ENCODE measurements around the gene EVL. TPM values are rescaled to one million over a fixed set of nuclear protein-coding genes. Genes with fewer than 3 reads are reported as not detected.

EVL gene
- total RNA-seq, 2 experiments from 2014 or later = 206 to 298 TPM

DNA sequence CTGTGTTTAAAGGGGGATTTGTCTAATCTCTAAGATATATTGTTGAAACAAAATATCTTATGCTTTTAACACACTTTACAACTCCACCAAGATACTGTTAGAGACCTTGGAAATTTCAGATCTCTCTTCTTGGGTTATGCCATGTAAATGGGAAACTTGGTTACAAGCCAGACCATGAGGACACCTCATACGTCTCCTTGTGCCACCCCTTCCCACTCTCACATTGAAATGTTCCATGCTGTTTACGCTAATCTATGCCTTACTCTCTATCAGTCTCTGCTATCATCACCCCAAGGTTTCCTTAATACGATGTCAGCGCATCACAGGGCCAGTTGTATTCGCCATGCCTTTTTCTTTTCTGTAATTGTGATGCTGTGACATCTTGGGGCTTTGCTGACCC, 107.6 kb downstream of the EVL start:
- no peak overlapping the region for H3K27ac ChIP-seq (ENCODE audit: low read depth, low read length, poor library complexity, severe bottlenecking)
- TF ChIP-seq EZH2phosphoT487 (IDR thresholded peaks at IDR 0.05; ENCODE audit: borderline replicate concordance, low read depth, low read length) = no peak
- TF ChIP-seq, protein P1, sequence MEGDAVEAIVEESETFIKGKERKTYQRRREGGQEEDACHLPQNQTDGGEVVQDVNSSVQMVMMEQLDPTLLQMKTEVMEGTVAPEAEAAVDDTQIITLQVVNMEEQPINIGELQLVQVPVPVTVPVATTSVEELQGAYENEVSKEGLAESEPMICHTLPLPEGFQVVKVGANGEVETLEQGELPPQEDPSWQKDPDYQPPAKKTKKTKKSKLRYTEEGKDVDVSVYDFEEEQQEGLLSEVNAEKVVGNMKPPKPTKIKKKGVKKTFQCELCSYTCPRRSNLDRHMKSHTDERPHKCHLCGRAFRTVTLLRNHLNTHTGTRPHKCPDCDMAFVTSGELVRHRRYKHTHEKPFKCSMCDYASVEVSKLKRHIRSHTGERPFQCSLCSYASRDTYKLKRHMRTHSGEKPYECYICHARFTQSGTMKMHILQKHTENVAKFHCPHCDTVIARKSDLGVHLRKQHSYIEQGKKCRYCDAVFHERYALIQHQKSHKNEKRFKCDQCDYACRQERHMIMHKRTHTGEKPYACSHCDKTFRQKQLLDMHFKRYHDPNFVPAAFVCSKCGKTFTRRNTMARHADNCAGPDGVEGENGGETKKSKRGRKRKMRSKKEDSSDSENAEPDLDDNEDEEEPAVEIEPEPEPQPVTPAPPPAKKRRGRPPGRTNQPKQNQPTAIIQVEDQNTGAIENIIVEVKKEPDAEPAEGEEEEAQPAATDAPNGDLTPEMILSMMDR (conservative IDR thresholded peaks at IDR 0.05; ENCODE audit: low read length) = no peak
- no peak for DNase-seq (ENCODE audit: low spot score)
- H4K20me1 ChIP-seq (ENCODE audit: insufficient read depth, low read length) = no peaks in the 10 kb centered on the region
- BruUV-seq (replicated peaks) = no TSS peak
- no peak overlapping the region for H2AFZ ChIP-seq (ENCODE audit: low read length)
- no peaks in the 10 kb centered on the region for H3K9me2 ChIP-seq (ENCODE audit: insufficient read depth, low read length)
- POLR2A ChIA-PET = no interaction called here
- H3K9me3 ChIP-seq (ENCODE audit: low read length) = no peaks in the 10 kb centered on the region
- intact Hi-C loops (cut with micrococcal nuclease; ENCODE audit: unreplicated experiment) = no loop called here
- H3K36me3 ChIP-seq (ENCODE audit: insufficient read depth, low read length) = no peaks in the 10 kb centered on the region
- no peak overlapping the region for H3K4me2 ChIP-seq (ENCODE audit: low read length)
- H3K79me2 ChIP-seq (ENCODE audit: insufficient read depth, low read depth, low read length) = no peaks in the 10 kb centered on the region
- CTCF ChIA-PET (ENCODE audit: unreplicated experiment) = no interaction called here
- no peaks in the 10 kb centered on the region for H3K4me1 ChIP-seq (ENCODE audit: insufficient read depth, low read length, poor library complexity, severe bottlenecking)
- no peak overlapping the region for H3K4me3 ChIP-seq (ENCODE audit: low read depth, low read length, poor library complexity, severe bottlenecking)

DNA sequence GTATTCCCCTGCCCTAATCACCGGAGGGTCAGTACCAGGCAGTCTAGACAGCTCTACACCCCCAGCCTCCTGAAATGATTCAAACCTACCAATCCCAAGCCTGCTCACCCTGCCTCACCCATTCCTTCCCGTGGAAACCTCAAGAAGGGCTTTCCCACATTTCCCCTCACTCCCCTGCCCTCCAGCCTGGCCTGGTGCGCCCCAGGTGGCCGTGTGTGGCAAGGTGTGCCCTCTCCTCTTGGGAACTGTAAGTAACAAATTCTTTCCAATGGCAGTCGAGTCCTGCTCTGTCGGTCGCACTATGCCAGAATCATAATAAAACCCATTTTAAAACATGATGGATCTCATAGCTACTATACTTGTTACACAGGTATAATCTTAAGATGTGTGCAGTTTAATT, 108.1 kb downstream of the EVL start:
- CTCF ChIA-PET (ENCODE audit: unreplicated experiment) = interaction anchor here (0.6 kb wide), 1 partner anchor 648 kb away, joined by 4 read pairs; no protein-coding TSS in a partner anchor
- BruUV-seq (replicated peaks) = no TSS peak
- no peaks in the 10 kb centered on the region for H3K79me2 ChIP-seq (ENCODE audit: insufficient read depth, low read depth, low read length)
- no peak overlapping the region for H3K4me2 ChIP-seq (ENCODE audit: low read length)
- no peaks in the 10 kb centered on the region for H3K9me2 ChIP-seq (ENCODE audit: insufficient read depth, low read length)
- H3K4me3 ChIP-seq (ENCODE audit: low read depth, low read length, poor library complexity, severe bottlenecking) = no peak overlapping the region
- intact Hi-C loops (cut with micrococcal nuclease; ENCODE audit: unreplicated experiment) = no loop called here
- TF ChIP-seq, protein P1 (conservative IDR thresholded peaks at IDR 0.05; ENCODE audit: low read length) = peak; percentile 59
- no peak for TF ChIP-seq EZH2phosphoT487 (IDR thresholded peaks at IDR 0.05; ENCODE audit: borderline replicate concordance, low read depth, low read length)
- H3K36me3 ChIP-seq (ENCODE audit: insufficient read depth, low read length) = no peaks in the 10 kb centered on the region
- no peak overlapping the region for H3K27ac ChIP-seq (ENCODE audit: low read depth, low read length, poor library complexity, severe bottlenecking)
- DNase-seq (ENCODE audit: low spot score) = no peak
- H4K20me1 ChIP-seq (ENCODE audit: insufficient read depth, low read length) = no peaks in the 10 kb centered on the region
- H2AFZ ChIP-seq (ENCODE audit: low read length) = no peak overlapping the region
- no peaks in the 10 kb centered on the region for H3K9me3 ChIP-seq (ENCODE audit: low read length)
- POLR2A ChIA-PET = interaction anchor here (1.1 kb wide), 1 partner anchor 18 kb away, joined by 4 read pairs; no protein-coding TSS in a partner anchor
- H3K4me1 ChIP-seq (ENCODE audit: insufficient read depth, low read length, poor library complexity, severe bottlenecking) = no peaks in the 10 kb centered on the region

DNA sequence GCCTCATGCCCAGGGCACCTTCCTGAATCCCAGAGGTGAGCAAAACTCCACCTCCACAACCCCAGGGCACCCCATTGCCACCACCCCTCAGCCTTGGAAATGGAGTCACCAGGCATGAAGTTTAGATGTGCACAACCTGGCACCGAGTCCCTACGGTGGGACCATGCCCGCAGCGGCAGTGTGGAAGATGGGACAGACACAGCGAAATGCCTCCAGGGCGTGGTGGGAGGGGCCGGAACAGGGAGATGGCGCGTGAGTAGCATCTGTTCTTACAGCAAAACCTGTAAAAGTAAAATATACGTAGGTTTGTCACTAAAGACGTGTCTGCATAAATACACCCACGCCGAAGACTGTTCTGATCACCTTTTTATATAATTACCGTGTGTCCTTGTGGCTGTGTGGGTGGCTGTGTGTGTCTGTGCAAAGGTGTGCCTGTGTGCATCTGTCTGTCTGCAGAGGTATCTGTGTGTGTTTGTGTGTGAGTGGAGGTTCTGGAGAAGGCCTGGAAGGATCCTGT, 111.6 kb downstream of the EVL start:
- H3K4me2 ChIP-seq (ENCODE audit: low read length) = no peak overlapping the region
- H3K27ac ChIP-seq (ENCODE audit: low read depth, low read length, poor library complexity, severe bottlenecking) = no peak overlapping the region
- CTCF ChIA-PET (ENCODE audit: unreplicated experiment) = no interaction called here
- BruUV-seq (replicated peaks) = no TSS peak
- no peak overlapping the region for H2AFZ ChIP-seq (ENCODE audit: low read length)
- H3K36me3 ChIP-seq (ENCODE audit: insufficient read depth, low read length) = no peaks in the 10 kb centered on the region
- TF ChIP-seq, protein P1 (conservative IDR thresholded peaks at IDR 0.05; ENCODE audit: low read length) = no peak
- no peak for TF ChIP-seq EZH2phosphoT487 (IDR thresholded peaks at IDR 0.05; ENCODE audit: borderline replicate concordance, low read depth, low read length)
- H3K9me2 ChIP-seq (ENCODE audit: insufficient read depth, low read length) = no peaks in the 10 kb centered on the region
- H4K20me1 ChIP-seq (ENCODE audit: insufficient read depth, low read length) = no peaks in the 10 kb centered on the region
- H3K4me3 ChIP-seq (ENCODE audit: low read depth, low read length, poor library complexity, severe bottlenecking) = no peak overlapping the region
- no peaks in the 10 kb centered on the region for H3K9me3 ChIP-seq (ENCODE audit: low read length)
- no peaks in the 10 kb centered on the region for H3K4me1 ChIP-seq (ENCODE audit: insufficient read depth, low read length, poor library complexity, severe bottlenecking)
- POLR2A ChIA-PET = no interaction called here
- no peaks in the 10 kb centered on the region for H3K79me2 ChIP-seq (ENCODE audit: insufficient read depth, low read depth, low read length)
- intact Hi-C loops (cut with micrococcal nuclease; ENCODE audit: unreplicated experiment) = no loop called here
- no peak for DNase-seq (ENCODE audit: low spot score)
